ENCODE data around the gene EBPL. TPM values are rescaled to one million over a fixed set of nuclear protein-coding genes. Genes with fewer than 3 reads are reported as not detected.
"Not testable (repeated sequence)": the region's sequence is repeated elsewhere in the genome, so short reads cannot be mapped to it uniquely, and the experiment has no call there.

The EBPL gene
- total and polyA plus RNA-seq, 8 donors: 23.8 to 46.4 (median 38.0) TPM

DNA sequence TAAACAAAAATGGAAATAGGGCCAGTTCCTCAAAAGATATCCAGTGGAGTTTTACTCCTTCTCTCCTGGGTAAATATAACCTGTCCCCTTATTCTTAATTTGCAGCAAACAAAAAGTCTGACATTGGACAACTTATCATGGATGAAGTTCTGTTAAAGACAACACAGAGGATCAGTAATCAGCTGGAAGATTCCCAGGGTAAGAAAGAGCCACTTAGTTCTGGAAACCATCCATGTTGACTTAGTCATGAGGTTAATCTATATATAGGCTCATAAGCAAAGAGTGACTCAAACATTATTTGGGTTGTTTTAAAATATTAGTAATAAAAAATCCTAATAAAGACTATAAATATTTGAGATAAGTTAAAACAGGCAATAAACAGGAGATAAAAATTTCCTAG lies 40.5 kb upstream of the EBPL start:
- Histone ChIP-seq H3K27me3 (no peaks in the 10 kb centered on the region), H3K4me3 (no peak overlapping the region), H3K9me3 (no peaks in the 10 kb centered on the region), H3K36me3 (no peaks in the 10 kb centered on the region), H3K4me1 (peaks cover 9 to 15% (median 14%) of the 10 kb centered on the region in 3 donors), H3K27ac (no peak overlapping the region)
- FAIRE-seq: no peak
- TF ChIP-seq, protein P1, sequence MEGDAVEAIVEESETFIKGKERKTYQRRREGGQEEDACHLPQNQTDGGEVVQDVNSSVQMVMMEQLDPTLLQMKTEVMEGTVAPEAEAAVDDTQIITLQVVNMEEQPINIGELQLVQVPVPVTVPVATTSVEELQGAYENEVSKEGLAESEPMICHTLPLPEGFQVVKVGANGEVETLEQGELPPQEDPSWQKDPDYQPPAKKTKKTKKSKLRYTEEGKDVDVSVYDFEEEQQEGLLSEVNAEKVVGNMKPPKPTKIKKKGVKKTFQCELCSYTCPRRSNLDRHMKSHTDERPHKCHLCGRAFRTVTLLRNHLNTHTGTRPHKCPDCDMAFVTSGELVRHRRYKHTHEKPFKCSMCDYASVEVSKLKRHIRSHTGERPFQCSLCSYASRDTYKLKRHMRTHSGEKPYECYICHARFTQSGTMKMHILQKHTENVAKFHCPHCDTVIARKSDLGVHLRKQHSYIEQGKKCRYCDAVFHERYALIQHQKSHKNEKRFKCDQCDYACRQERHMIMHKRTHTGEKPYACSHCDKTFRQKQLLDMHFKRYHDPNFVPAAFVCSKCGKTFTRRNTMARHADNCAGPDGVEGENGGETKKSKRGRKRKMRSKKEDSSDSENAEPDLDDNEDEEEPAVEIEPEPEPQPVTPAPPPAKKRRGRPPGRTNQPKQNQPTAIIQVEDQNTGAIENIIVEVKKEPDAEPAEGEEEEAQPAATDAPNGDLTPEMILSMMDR (IDR thresholded peaks at IDR 0.05): no peak
- intact Hi-C loops (cut with DNase I): no loop called here
- ATAC-seq: peak in 3 of 4 donors; percentile 42 to 68 (median 64)
- DNase-seq: no peak

DNA sequence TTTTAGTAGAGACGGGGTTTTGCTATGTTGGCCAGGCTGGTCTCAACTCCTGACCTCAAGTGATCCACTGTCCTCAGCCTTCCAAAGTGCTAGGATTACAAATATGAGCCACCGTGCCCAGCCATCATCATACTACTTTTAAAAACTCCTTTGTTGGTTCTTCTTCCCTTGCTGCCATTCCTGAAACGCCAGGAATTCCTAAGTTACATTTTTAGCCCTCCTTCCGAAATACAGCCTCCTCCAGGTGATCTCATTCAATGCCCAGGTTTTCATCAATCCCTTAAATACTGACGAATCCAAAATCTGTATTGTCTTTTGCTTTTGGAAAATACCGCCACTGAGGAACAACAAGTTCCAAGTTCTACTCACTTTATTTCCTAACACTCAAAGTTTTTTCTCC lies 25.3 kb upstream of the EBPL start:
- Histone ChIP-seq H3K27me3 (no peaks in the 10 kb centered on the region), H3K27ac (no peak overlapping the region), H3K36me3 (peaks cover 0 to 26% (median 0%) of the 10 kb centered on the region in 3 donors), H3K4me3 (no peak overlapping the region), H3K4me1 (no peaks in the 10 kb centered on the region), H3K9me3 (no peaks in the 10 kb centered on the region)
- WGBS, 2 donors: 95 to 96% methylated on average over 6 of the region's 6 CpGs
- DNase-seq (no peak), FAIRE-seq (no peak), ATAC-seq (no peak)
- intact Hi-C loops (cut with DNase I): no loop called here
- TF ChIP-seq, protein P1 (IDR thresholded peaks at IDR 0.05): no peak

DNA sequence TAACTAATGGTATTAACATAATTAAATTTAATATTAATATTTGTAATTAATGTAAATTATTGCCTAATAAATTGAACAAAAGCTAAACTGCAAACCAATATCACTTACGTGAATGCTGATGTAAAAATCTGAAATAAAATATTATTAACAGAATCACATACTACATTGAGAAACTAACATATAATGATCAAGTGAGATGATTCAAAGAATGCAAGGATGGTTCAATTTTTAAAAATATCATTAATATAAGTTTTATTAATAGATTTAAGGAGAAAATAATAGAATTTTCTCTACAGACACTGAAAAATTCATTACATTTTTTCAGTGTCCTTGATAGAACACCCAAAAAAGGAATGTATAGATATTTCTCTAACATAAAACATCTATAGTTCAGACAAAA lies 23.5 kb upstream of the EBPL start:
- H3K27me3 ChIP-seq: no peaks in the 10 kb centered on the region
- peak; percentile 88 for FAIRE-seq
- TF ChIP-seq, protein P1 (IDR thresholded peaks at IDR 0.05): no peak
- no peak for DNase-seq
- H3K4me1 ChIP-seq: no peaks in the 10 kb centered on the region
- no peak for ATAC-seq
- peaks cover 0 to 10% (median 0%) of the 10 kb centered on the region in 3 donors for H3K36me3 ChIP-seq
- WGBS, 2 donors: 98 to 99% methylated on average over 1 of the region's 1 CpG
- no peak overlapping the region for H3K27ac ChIP-seq
- no peak overlapping the region for H3K4me3 ChIP-seq
- H3K9me3 ChIP-seq: no peaks in the 10 kb centered on the region
- intact Hi-C loops (cut with DNase I): no loop called here

DNA sequence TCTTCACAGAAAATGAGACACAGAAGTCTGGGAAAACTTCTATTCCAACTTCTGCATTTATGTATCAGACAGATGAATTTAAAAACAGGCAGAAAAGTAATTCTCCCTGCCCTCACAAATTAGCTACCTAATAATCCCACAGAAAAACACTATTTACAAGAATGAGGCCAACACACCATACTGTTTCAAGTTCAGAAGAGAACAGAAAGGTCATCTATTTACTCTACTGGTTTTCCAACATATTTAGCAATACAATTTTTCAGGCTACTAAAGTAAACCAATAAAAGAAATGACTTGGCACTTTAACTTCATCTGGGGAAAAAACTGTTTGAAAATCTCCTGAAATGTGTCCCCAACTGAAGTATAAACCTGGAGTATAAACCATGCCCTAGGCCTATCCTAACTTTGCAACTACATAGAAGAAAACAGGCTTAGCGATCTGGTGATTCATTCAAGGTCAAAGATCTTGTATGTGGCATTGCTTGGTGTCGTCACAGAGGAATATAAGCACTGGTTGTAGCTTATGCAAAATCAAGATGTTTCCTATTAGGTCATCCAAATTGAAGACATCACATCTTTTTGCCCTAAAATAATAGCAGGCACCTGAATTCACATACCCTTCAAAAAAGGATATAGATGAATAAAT lies 20.1 kb upstream of the EBPL start:
- Histone ChIP-seq H3K27ac (no peak overlapping the region), H3K4me3 (no peak overlapping the region), H3K4me1 (no peaks in the 10 kb centered on the region), H3K9me3 (no peaks in the 10 kb centered on the region), H3K36me3 (peaks cover 0 to 11% (median 5%) of the 10 kb centered on the region in 3 donors), H3K27me3 (no peaks in the 10 kb centered on the region)
- TF ChIP-seq, protein P1 (IDR thresholded peaks at IDR 0.05): no peak
- FAIRE-seq (no peak), DNase-seq (no peak), ATAC-seq (peak in 2 of 4 donors; percentile 55 to 63)
- WGBS, 2 donors: 51 to 62% methylated on average over 2 of the region's 2 CpGs
- intact Hi-C loops (cut with DNase I): no loop called here

DNA sequence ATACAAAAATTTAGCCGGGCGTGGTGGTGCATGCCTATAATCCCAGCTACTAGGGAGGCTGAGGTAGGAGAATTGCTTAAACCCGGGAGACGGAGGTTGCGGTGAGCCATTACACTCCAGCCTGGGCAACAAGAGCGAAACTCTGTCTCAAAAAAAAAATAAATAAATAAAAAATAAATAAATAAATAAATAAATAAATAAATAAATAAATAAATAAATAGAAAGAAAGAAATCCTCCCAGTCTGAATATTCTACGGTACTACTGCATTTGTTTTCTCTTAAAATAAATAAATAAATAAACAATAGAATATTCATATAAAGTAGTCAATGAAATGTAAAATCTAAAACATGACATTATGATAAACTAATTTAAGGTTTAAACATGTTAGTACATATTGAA lies 13.0 kb upstream of the EBPL start:
- ATAC-seq; H3K4me3 ChIP-seq; DNase-seq; H3K27ac ChIP-seq; H3K9me3 ChIP-seq; intact Hi-C loops (cut with DNase I); H3K27me3 ChIP-seq; H3K4me1 ChIP-seq: not testable (repeated sequence)
- H3K36me3 ChIP-seq: peaks cover 0 to 35% (median 5%) of the 10 kb centered on the region in 3 donors
- FAIRE-seq: peak; percentile 97
- WGBS, 2 donors: 98% methylated on average over 7 of the region's 7 CpGs

Data from pancreas (tissue), 10 donors.